Muscle of back (tissue), 11 donors: ENCODE measurements around the gene FBN2. TPM values are rescaled to one million over a fixed set of nuclear protein-coding genes. Genes with fewer than 3 reads are reported as not detected.
A peak's percentile ranks its signal among the peaks of the same experiment; 100 is the strongest.
"Not testable (repeated sequence)": the region's sequence is repeated elsewhere in the genome, so short reads cannot be mapped to it uniquely, and the experiment has no call there.

Experiments
- DNase-seq, 3 donors: peaks; one replicate each; pipeline versions ENCODE4 v3.0.0 to v3.0.0-alpha.2; 2013
- polyA plus RNA-seq, 10 donors: library from polyadenylated mRNA; unstranded; fragments of 120-200 nt; gene quantifications; one replicate each; pipeline ENCODE4 v1.2.1, GENCODE V29; 2013; ENCODE audit not compliant: insufficient read length in 10 of 10

FBN2 gene
- polyA plus RNA-seq, 10 donors = 46.4 to 149 (median 79.6) TPM

GRCh38 chr5:128536254-128537220, 1.5 kb downstream of the FBN2 start:
- DNase-seq = peak; percentile 40 to 86 (median 66)

DNA sequence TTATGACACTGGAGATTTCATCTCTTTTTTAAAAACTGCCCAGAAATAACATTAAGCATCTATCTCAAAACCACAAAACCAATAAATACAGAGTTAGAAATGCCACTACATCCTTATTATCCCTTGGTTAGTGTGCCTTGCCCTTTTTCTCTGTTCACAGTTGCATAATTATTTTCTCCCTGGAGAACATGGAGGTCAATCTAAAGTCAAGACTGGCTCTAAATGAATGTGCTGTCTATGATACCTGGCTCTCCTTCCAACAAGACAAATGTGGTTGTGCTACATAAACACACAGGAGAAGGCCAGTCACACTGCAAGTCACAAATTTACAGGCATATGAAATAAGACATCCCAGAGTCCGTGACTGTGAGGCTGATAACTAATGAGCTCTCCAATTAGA, 2.8 kb downstream of the FBN2 start:
- DNase-seq = peak in 2 of 3 donors; percentile 2 to 32

- peak; percentile 65 to 86 (median 74) for DNase-seq
Observed at GRCh38 chr5:128534726-128535125, 3.3 kb downstream of the FBN2 start.

GRCh38 chr5:128532776-128533175, 5.3 kb downstream of the FBN2 start:
- no peak for DNase-seq

DNA sequence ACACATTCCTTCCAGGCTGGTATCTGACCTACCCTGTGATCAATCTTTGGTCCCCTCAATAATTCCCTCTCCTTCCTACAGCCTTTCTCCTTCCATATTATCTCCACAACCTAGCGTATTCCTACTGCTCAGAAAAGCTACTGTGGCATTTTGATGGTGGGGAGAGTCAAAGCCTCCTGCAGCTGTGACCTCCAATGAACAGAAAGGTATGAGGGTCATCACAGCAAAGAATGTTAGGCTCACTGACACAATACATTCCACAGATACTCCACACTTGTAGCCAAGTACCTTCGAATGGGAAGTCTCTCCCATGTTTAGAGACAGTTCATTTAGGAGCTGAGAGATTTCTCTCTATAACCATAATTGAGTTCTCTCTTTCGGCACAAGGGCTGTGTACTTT, 5.9 kb downstream of the FBN2 start:
- no peak for DNase-seq

DNA sequence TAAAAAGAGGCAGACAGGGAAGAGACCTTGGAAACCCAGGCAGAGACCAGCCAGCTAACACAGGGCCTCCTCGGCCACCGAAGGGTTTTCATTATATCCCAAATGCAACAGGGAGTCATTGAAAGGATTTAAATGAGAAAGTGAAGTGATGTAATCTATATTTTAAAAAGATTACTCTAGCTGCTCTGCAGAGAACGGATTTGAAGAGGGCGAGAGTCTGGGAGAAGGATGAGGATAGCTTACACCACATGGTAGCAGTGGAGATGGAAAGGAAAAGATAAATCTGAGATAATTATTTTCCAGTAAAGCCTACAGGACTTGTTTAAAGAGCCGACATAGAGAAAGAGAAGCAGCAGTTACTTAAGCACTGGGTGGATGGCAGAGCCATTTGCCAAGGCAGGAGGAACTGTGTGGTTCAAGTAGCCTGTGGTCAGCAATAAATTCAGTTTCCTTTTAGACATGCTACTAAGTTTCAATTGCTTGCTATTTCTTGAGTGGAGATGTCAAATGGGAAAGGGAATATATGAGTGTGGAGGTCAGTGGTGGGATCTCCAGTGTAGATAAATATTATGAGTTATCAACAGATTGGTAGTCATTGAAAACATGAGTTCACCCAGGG, 9.3 kb downstream of the FBN2 start:
- DNase-seq = no peak

- DNase-seq = no peak
Observed at GRCh38 chr5:128528126-128528525, 9.9 kb downstream of the FBN2 start.

DNA sequence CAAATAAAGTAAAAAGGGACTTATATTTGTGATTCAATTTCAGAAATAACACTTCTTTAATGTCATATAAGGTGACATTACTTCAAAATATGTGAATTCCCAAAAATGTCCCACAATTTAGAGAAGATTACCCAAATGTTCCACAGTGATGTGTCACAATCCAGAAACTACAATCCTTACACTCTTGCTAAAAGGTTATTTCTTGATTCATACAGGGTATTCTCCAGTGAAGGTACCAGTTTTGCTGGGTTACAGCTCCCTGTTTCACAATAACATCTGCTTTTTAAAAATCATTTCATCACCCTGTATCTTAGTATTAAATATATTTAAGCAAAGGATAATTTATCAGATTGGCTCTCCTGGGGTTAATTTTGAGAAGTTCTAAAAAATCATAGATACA, 11.0 kb downstream of the FBN2 start:
- no peak for DNase-seq

- no peak for DNase-seq
Observed at GRCh38 chr5:128522336-128522735, 15.7 kb downstream of the FBN2 start.

DNA sequence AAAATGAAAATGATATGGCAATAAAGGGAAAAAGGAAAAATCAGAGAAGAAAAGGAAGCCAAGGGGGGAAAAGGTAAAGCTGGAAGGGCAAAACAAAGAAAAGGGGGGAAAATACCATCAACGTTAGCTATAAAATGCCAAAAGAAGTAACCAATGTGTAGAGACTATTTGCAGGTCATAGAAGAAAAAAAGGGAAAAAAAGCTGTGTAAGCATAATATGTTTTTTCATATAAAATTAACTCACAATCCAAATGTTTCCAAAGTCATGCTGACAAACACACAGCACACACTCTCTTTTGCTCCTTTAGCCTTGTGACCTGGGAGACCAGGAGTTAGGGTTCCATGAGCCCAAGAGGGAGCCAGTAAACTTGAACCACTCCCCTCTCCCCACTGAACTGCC, 18.2 kb downstream of the FBN2 start:
- DNase-seq = no peak

DNA sequence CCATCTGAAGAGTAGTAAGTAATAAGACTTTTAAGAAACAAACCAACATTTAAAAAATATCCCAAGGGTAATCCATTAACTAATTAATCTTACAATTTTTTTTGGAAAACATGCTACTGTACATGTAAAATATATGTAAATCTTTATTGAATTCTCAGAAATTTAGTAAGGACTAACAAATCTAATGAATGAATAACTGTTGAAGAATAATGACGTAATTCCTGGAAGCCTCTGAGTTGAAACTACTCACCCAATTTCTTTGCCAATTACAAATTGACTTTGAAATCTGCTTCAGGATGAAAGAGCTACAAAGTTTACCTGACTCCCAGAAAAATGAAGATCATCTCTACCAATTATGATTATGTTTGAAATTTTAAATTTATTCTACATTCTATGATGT, 21.1 kb downstream of the FBN2 start:
- DNase-seq = no peak

DNA sequence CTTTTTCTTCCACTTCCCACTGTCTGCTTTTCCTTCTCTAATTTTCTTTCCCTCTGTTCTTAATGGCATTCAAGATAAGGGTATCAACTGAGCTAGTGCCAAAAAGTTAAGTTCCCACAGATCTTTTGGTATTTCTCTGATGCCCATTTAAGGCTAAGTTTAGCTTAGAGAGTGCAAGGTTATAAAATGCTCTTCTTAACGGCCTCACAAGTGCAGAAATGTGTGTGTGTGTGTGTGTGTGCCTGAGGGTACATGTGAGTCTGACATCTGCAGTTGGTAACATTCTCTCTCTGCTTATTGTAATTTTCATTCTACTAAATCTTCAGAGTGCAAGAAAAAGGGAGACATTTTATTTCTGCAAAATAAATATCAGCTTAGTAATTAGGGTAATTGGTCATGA, 24.2 kb downstream of the FBN2 start:
- DNase-seq = no peak

GRCh38 chr5:128512894-128513293, 25.2 kb downstream of the FBN2 start:
- no peak for DNase-seq

DNA sequence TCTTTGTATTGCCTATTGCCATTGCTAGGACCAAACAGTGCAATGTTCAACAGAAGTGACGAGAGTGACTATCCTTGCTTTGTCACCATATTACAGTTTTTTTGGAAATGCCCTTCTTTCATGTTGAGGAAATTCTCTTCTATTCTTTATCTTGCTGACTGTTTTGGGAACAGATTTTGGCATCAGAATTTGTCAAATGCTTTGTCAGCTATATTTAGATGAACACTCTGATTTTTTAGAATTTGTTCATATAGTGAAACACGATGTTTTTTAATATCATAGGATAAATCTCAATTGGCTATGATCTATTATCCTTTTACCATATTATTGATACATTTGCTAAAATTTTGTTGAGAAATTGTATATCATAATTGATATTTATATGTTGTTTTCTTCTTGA, 31.4 kb downstream of the FBN2 start:
- DNase-seq = no peak

DNA sequence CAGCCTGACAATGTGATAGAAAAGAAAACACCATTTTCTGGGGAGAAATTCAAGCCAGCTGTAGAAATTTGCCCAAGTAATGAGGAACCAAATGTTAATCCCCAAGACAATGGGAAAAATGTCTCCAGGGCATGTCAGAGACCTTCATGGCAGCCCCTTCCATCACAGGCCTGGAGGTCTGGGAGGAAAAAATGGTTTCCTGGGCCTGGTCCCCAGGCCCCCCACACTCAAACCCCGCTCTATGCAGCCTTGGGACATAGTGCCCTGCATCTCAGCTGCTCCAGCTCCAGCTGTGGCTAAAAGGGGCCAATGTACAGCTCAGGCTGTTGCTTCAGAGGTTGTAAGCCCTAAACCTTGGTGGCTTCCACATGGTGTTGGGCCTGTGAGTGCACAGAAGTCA, 34.3 kb downstream of the FBN2 start:
- DNase-seq = not testable (repeated sequence)

DNA sequence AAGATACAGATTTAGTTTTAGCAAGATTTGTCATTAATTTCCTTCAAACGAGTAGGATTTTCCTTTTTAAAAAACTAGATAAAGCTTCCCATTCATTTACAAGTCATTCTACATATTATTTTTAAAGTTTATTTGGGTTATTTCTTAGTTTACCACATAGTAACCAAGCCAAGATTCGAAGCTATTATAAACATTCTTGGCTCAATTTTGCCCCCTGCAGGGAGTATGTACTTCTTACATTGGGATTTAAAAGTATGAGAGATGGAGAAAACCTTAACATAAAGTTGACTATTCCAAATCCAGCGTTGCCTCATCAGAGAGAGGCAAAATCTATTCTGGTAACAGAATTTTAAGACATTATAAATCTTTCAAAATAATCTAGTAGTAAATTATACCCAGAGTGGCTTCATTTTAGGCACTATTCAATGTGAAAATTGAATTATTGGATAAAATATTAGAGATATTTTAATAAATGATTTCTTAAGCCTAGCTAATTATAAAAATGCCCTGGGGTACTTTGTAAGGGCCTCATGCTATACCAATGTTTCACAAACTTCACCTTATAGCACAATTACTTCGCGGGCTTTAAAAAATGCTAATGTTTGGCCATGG, 39.1 kb downstream of the FBN2 start:
- DNase-seq = peak; percentile 64 to 80 (median 71)

- DNase-seq = no peak
Observed at GRCh38 chr5:128494516-128494915, 43.5 kb downstream of the FBN2 start.

DNA sequence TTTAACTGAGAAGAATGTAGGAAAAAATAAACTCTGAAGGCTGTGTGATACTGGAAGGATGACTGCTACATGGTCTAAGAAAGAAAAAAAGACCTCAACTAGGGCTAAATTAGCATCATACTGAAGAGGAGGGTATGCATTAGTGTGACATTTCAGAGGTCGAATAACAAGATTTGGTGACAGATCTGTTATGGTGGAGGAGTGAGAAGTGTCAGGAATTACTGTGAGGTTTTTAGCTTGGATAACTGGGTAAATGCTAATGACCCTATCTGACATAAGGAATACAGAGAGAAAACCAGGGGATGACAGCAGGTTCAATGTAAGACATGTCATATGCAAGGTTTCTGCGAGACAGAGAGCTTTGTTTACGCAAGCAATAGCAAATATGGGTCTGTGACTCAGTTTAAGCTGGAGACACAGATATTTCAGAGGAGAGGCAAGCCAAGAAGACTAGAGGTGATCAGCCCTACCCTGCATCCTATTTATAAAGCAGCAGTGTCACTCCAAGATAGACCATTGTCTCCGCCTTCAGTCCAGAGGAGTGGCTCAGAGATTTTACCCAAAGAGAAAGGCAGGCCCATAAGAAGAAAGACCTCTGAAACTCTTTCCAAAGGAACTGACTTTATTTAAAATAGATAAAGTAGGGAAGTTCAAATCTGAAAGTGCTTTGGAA, 44.3 kb downstream of the FBN2 start:
- DNase-seq = no peak

GRCh38 chr5:128491291-128491690, 46.8 kb downstream of the FBN2 start:
- no peak for DNase-seq

- DNase-seq = no peak
Observed at GRCh38 chr5:128490761-128491160, 47.3 kb downstream of the FBN2 start.

DNA sequence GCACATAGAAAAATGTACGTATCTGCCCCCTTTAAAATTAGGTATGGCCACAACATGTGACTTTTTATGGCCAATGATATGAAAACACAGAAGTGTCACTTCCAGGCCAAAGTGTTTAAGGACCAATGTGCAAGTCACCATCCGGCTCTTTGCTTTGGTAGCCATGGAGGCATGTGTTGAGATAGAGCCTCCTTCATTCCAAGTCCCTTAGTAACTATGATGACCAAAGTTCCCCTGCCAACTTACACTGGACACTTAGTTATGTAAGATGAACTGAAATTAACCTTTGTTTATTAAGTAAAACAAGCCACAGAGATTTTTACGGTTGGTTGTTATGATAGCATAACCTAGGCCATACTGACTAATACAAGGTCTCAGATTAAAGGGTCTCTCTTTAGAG, 51.0 kb downstream of the FBN2 start:
- DNase-seq = no peak

DNA sequence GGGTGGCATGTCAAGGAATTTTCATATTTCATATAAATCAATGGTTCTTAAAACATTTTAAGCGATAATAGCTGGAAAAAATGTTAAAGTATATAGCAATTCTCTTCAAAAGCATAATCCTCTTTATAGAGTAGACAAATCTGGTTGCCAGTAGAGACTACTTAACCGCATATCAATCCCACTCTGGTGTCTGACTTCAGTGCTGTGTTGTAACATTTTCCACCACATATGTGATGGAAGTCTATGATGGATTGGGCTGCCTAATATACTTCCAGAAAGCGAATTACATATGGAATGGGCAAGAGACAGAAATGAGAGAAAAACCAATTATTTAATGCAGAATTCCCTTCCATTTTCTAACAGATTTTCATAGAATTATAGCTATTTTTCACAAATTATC, 54.3 kb downstream of the FBN2 start:
- DNase-seq = peak in 1 of 3 donors; percentile 60
